Stimulated activated naive CD4-positive, alpha-beta T cell (primary cell): ENCODE measurements around the gene NRIP3.
"Not testable (repeated sequence)": the region's sequence is repeated elsewhere in the genome, so short reads cannot be mapped to it uniquely, and the experiment has no call there.

Experiments used
- DNase-seq, 6 experiments: peaks; one replicate each; lab custom pipeline; 2025; lab: John Stamatoyannopoulos, UW

Gene NRIP3

GRCh38 chr11:8971924-8972316 is 31.9 kb downstream of the NRIP3 start:
- DNase-seq, result no peak

- no peak for DNase-seq
These were observed 32.4 kb downstream of the NRIP3 start for GRCh38 chr11:8971196-8971923.

GRCh38 chr11:8967184-8967583 is 36.6 kb downstream of the NRIP3 start:
- no peak for DNase-seq

- DNase-seq, result peak; percentile 49 to 89 (median 71)
These were observed 39.2 kb downstream of the NRIP3 start, which contains the start of gene TMEM9B for GRCh38 chr11:8964324-8965320. TSS of gene TMEM9B (minus strand) at chr11:8964442. CDS start at chr11:8964313, 129 bp downstream.

- DNase-seq, result peak; percentile 57 to 89 (median 71)
These were observed 40.1 kb downstream of the NRIP3 start for GRCh38 chr11:8963569-8964323.

GRCh38 chr11:8962841-8963240 is 41.0 kb downstream of the NRIP3 start:
- peak in 1 of 6 experiments; percentile 14 for DNase-seq

- no peak for DNase-seq
These were observed 42.4 kb downstream of the NRIP3 start for GRCh38 chr11:8961401-8961800.

- peak in 3 of 6 experiments; percentile 3 to 27 (median 22) for DNase-seq
These were observed 44.1 kb downstream of the NRIP3 start for GRCh38 chr11:8959546-8960166.

- no peak for DNase-seq
These were observed 46.9 kb downstream of the NRIP3 start for GRCh38 chr11:8956860-8957259.

GRCh38 chr11:8948886-8949285 is 54.9 kb downstream of the NRIP3 start:
- no peak for DNase-seq

GRCh38 chr11:8947230-8947943 is 56.4 kb downstream of the NRIP3 start:
- DNase-seq, result no peak

GRCh38 chr11:8942518-8943066 is 61.2 kb downstream of the NRIP3 start, which contains the start of gene ASCL3:
TSS of gene ASCL3 (minus strand) at chr11:8943016. CDS start at chr11:8938161, 4,855 bp downstream.
- DNase-seq, result no peak

GRCh38 chr11:8941341-8942103 is 62.3 kb downstream of the NRIP3 start:
- DNase-seq, result no peak

- no peak for DNase-seq
These were observed 66.1 kb downstream of the NRIP3 start for GRCh38 chr11:8937659-8938058.

- DNase-seq, result no peak
These were observed 66.6 kb downstream of the NRIP3 start for GRCh38 chr11:8937159-8937558.

GRCh38 chr11:8935789-8936188 is 68.0 kb downstream of the NRIP3 start:
- DNase-seq, result not testable (repeated sequence)

GRCh38 chr11:8934742-8935488 is 68.9 kb downstream of the NRIP3 start:
- DNase-seq, result no peak

- no peak for DNase-seq
These were observed 69.9 kb downstream of the NRIP3 start for GRCh38 chr11:8933931-8934330.
